Activated effector memory CD4-positive, alpha-beta T cell treated with Interleukin-2 at 50 U/mL for 16 hours (primary cell): ENCODE results near the gene SH3BP5.
A peak's percentile ranks its signal among the peaks of the same experiment; 100 is the strongest.

Experiments used
- DNase-seq: peaks from one replicate; pipeline ENCODE4 v3.0.0-alpha.2; 2020

SH3BP5 gene

GRCh38 chr3:15323063-15323462 lies 9.3 kb downstream of the SH3BP5 start:
- no peak for DNase-seq

- DNase-seq, result no peak
These were observed 11.0 kb downstream of the SH3BP5 start for GRCh38 chr3:15321349-15321748.

GRCh38 chr3:15319575-15319974 lies 12.8 kb downstream of the SH3BP5 start:
- no peak for DNase-seq

DNA sequence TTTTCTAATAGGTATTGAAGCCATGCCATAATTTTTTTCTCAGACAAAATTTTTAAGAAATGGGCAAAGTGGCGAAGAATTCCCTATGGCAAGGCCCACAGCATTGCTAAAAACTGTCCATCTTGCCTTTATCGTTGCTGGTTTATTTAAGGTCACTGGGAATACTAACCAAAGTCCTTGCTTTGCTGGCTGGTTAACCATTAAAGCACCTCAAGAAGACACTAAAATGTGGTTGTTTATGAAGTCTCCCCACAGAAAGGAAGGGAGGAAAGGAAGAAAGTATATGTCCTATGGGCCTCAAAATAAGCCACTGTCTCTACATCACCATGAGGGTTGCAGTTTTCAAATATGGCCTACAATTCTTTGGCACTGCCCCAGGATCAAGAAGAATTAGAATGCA lies 13.2 kb downstream of the SH3BP5 start:
- DNase-seq, result no peak

- DNase-seq, result no peak
These were observed 13.7 kb downstream of the SH3BP5 start for GRCh38 chr3:15318661-15319060.

- DNase-seq, result no peak
These were observed 15.4 kb downstream of the SH3BP5 start for GRCh38 chr3:15316998-15317435.

GRCh38 chr3:15315003-15315402 lies 17.4 kb downstream of the SH3BP5 start:
- DNase-seq, result no peak

DNA sequence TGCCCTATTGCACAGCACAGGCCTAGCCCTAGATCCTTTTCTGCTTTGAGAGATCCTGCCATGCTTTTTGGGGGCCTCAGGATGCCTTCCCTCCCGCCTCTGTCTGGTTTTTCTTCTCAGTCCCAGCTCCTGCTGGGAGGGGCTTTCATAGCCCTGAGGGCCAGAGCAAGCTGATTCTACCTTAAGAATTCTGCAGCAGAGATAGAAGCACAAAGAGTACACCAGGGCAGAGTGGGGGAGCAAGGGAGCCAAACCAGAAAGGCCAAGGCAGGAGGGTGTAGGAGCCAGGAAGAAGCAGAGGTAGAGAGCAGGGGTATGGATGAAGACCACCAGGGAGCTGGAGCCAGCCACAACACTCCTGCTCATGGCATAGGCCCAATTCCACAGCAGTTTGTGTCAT lies 18.1 kb downstream of the SH3BP5 start:
- DNase-seq, result no peak

- no peak for DNase-seq
These were observed 18.9 kb downstream of the SH3BP5 start for GRCh38 chr3:15313461-15313860.

DNA sequence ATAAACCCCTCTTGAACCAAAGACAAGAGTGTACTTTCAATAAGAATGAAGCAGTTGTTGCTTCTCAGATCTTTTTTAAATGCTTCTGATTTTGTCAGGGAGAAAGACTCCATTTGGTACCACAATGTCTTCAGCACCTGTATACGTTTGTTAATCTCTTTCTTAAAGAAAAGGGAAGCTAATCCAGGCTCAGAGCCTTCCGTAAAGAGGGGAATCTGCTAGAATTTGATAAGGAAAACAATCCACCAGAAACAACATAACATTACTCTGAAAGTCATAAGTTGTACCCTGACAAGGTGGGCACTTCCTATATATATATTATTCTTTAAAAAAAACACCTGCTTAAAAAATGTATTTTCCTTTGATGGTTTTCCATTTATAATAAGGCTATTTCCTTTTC lies 19.8 kb downstream of the SH3BP5 start:
- DNase-seq, result no peak

GRCh38 chr3:15310491-15311370 lies 21.7 kb downstream of the SH3BP5 start:
- peak; percentile 40 for DNase-seq

DNA sequence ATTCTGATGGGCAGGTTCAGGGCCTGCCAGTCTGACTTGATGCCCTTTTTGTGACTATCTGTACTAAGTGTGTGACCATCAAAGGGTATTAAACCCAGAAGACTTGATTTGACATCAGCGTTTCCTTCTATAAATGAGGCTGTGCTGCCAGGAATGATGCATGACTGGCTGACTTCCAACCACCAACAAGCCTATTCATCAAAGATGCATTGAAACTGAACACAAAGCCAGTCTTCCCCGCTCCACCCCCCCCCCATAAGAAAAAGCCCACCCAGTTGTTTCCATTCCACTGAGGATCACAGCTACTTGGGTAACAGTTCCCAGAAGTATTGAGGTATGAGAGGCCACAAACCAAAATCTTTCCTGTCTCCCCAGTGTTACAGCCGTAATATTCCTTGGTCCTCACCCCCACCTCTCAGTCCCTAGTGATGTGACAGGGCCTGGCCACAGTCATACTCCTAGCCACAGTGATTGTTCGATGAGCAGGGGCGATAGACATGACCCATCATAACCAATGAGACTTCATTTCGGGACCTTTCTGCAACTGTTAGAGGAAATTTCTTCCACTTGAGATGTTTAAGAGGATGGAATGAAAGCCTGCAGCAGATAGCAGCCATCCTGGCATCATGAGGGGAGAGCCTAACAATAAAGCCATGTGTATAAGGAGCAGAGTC lies 22.6 kb downstream of the SH3BP5 start:
- DNase-seq, result no peak

GRCh38 chr3:15307580-15307979 lies 24.8 kb downstream of the SH3BP5 start:
- no peak for DNase-seq

- no peak for DNase-seq
These were observed 25.4 kb downstream of the SH3BP5 start for GRCh38 chr3:15306979-15307359.

DNA sequence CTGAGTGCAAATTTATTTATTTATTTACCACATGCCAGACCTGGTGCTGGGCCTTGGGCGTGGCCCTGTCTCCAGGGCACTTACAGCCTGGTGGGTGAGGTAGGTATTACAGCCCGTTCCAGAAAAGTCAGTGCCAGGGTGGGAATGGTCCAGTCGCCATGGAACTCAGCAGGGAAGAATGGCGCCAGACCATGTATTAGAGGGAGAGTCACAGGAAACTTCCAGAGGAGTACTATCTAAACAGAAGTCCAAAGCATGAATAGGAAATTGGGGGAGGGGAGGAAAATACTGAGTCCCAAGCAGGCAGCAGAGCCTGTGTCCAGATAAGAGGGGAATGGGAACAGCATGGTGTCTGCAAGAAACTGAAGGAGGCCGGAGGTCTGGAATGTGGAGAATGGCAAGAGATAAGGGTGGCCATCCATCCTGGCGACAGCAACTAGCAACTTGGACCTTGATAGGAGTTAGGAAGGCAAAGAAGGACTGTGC lies 27.0 kb downstream of the SH3BP5 start:
- no peak for DNase-seq

GRCh38 chr3:15303728-15304127 lies 28.7 kb downstream of the SH3BP5 start:
- no peak for DNase-seq

DNA sequence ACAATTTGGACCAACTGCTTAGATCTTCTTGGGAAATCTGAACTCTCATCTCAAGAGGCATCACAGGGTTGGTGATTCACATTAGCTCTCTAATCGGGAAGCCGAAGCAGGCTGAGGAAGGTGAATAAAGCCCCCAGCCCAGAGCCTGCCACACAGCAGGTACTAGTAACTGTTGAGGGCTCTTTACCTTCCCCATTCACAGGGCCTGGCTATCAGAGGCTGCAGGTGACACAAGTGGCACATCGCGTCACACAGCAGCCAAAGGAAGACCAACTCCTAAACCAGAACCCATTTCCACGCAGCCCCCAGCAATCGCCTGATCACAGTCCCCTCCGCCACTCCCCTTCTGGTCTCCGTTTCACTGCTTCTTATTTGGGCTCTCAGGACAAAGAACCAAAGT lies 29.2 kb downstream of the SH3BP5 start:
- no peak for DNase-seq

GRCh38 chr3:15301761-15302160 lies 30.6 kb downstream of the SH3BP5 start:
- no peak for DNase-seq

DNA sequence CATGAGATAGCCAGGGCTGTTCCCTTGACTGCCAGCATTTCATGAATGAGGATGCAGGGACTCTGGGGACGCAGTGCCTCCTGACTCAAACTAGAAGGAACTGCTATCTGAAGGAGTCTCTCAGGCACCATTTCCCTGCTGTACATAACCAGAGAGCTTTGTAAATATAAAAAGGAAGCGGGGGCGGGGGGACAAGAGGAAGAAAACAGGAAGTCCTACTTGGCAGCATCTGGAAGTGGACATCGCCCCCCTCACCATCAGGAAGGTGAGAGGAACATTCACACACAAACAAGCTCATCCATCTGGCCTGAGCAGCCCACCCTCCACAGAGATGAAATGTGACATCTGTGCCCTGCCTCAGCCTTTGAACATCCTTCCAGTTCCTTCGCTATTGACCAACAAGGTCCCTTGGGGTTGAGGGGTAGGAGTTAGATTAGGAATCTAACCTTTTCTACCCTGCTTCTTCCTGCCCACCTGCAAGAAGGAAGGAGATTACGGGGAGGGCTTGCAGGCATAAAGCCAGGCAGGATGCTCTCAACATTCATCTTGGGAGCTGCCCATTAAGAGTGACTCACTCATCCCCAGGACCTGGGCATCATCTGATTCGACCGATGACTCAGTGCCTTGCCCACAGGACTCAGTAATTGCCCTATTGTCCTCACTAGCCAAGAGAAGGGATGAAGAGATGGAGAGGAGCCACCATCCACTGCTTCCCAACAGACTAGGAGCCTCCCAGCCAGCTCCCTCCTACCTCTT lies 31.9 kb downstream of the SH3BP5 start:
- DNase-seq, result no peak

GRCh38 chr3:15299036-15299435 lies 33.4 kb downstream of the SH3BP5 start:
- DNase-seq, result no peak

GRCh38 chr3:15298504-15298903 lies 33.9 kb downstream of the SH3BP5 start:
- DNase-seq, result no peak

DNA sequence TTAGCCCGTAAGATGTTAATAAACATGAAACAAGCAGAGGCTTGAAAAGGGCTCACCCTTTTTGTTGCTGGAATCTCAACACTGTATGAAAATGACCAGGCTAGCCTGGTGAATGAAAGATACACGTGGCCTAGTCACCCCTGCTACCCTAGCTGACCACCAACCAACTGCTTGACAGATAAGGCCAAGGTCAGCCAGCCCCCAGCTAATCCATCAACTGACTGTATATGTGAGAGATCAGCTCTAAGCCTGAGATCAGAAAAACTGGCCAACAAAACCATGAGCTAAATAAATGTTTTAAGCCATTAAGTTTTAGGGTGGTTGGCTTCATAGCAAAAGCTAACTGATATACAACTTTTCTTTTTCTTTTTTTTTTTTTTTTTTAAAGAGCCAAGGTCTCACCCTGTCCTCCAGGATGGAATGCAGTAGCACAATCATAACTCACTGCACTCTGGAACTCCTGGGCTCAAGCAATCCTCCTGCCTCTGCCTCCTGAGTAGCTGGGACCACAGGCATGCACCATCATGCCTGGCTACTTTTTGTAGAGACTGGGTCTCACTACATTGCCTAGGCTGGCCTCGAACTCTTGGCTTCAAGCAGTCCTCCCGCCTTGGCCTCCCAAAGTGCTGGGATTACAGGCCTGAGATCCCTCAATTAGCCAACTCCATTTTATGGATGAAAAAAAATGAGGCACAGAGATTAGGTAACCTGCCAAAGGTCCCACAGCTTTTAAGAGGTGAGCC lies 34.6 kb downstream of the SH3BP5 start:
- DNase-seq, result no peak

DNA sequence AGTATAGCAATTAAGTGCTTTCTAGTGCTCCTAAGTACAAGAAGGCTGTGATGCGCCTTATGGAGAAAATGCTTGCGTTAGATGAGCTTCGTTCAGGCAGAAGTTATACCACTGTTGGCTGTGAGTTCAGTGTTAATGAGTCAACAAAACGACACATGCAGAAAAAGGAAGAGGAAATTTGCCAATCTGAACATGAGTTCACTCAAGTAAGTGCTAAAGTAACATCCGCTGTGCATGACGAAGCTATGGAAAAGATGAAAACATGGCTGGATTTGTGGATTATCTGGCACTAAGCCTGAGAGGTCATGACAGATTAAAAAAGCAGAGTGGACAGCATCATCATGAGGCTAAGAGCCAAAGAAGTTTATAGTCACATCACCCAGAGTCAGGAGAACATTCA lies 36.9 kb downstream of the SH3BP5 start:
- no peak for DNase-seq
